DOHH2 (cell line): ENCODE data around the gene DCLK1.

Experiments
- H3F3A ChIP-seq: fragments of 200-600 bp; sonication (generic), shearing (Covaris generic); 2 replicates; pipeline ENCODE4 v1.6.0; 2016; ENCODE audit warnings: antibody characterized with exemption, mild to moderate bottlenecking; ENCODE audit not compliant: control insufficient read depth, insufficient read depth
- H3K27ac ChIP-seq: fragments of 200-600 bp; sonication (generic); 2 replicates; pipeline ENCODE4 v1.5.1; 2014; ENCODE audit warnings: low read depth, mild to moderate bottlenecking, low read length, moderate library complexity
- H3K27me3 ChIP-seq: fragments of 200-600 bp; sonication (generic); 2 replicates; pipeline ENCODE4 v1.6.1; 2014; ENCODE audit warnings: mild to moderate bottlenecking, low read length, mixed read lengths; ENCODE audit not compliant: control insufficient read depth
- H3K36me3 ChIP-seq: fragments of 200-600 bp; sonication (generic); 2 replicates; pipeline ENCODE4 v1.6.1; 2014; ENCODE audit warnings: mild to moderate bottlenecking, low read length, moderate library complexity, mixed read lengths; ENCODE audit not compliant: control insufficient read depth
- H3K4me1 ChIP-seq: fragments of 200-600 bp; sonication (generic); 2 replicates; pipeline ENCODE4 v1.6.1; 2014; ENCODE audit warnings: mild to moderate bottlenecking, low read length, mixed read lengths; ENCODE audit not compliant: control insufficient read depth
- H3K4me2 ChIP-seq: fragments of 200-600 bp; sonication (generic); 2 replicates; pipeline ENCODE4 v1.6.0; 2014; ENCODE audit warnings: mild to moderate bottlenecking, low read length, moderate library complexity
- H3K4me3 ChIP-seq: fragments of 200-600 bp; sonication (generic); 2 replicates; pipeline ENCODE4 v1.5.1; 2014; ENCODE audit warnings: mild to moderate bottlenecking, low read length, mixed read lengths
- H3K79me2 ChIP-seq: fragments of 200-600 bp; sonication (generic); 2 replicates; pipeline ENCODE4 v1.6.1; 2014; ENCODE audit warnings: mild to moderate bottlenecking, low read length, mixed read lengths; ENCODE audit not compliant: control insufficient read depth
- H3K9me2 ChIP-seq: fragments of 200-600 bp; sonication (generic); replicated peaks from 2 replicates; pipeline ENCODE4 v1.6.1; 2014; ENCODE audit warnings: mild to moderate bottlenecking, low read length, mixed read lengths; ENCODE audit not compliant: control insufficient read depth
- H3K9me3 ChIP-seq: fragments of 200-600 bp; sonication (generic); 2 replicates; pipeline ENCODE4 v1.6.1; 2014; ENCODE audit warnings: antibody characterized with exemption, low read length, mixed read lengths; ENCODE audit not compliant: control insufficient read depth, insufficient read depth
- H4K20me1 ChIP-seq: fragments of 200-600 bp; sonication (generic); 2 replicates; pipeline ENCODE4 v1.6.0; 2014; ENCODE audit warnings: low read depth, mild to moderate bottlenecking, antibody characterized with exemption, low read length, moderate library complexity; ENCODE audit not compliant: control insufficient read depth, insufficient read depth
- EZH2phosphoT487 ChIP-seq: fragments of 200-600 bp; sonication (generic); IDR thresholded peaks from 2 replicates; pipeline ENCODE4 v1.6.1; 2017; ENCODE audit warnings: borderline replicate concordance, mild to moderate bottlenecking, antibody characterized with exemption, low read length, moderate library complexity, mixed read lengths
- TF ChIP-seq, protein P1 (sequence below): fragments of 200-600 bp; sonication (generic); IDR thresholded peaks from one replicate; pipeline ENCODE4 v1.5.1; 2014; ENCODE audit warnings: antibody characterized with exemption, mild to moderate bottlenecking, low read depth, low read length; ENCODE audit not compliant: poor library complexity, severe bottlenecking

Gene DCLK1

DNA sequence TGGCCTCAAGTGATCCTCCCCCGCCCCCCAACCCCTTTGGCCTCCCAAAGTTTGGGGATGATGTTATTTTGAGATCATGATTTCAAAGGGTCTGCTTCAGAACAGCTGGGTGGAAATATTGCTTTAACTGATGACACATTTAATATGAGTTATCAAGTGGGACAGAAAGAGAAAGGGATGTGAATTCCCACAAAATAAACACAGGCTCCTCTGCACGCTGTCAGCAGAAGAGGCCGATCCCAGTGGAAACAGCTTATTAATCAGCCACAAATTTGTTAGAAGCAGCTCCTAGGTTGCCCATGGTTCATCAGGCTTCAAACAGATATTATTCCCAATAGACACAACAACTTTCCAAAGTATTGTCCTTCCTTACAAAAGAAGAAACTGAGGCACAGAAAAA is 4.7 kb downstream of the DCLK1 start:
- no peaks in the 10 kb centered on the region for H3K79me2 ChIP-seq
- H3K9me3 ChIP-seq, result peaks cover 4% of the 10 kb centered on the region; the same call in 1 of the 2 replicates
- H3K36me3 ChIP-seq, result no peaks in the 10 kb centered on the region
- H3F3A ChIP-seq, result no peaks in the 10 kb centered on the region
- TF ChIP-seq EZH2phosphoT487, result no peak
- TF ChIP-seq, protein P1, sequence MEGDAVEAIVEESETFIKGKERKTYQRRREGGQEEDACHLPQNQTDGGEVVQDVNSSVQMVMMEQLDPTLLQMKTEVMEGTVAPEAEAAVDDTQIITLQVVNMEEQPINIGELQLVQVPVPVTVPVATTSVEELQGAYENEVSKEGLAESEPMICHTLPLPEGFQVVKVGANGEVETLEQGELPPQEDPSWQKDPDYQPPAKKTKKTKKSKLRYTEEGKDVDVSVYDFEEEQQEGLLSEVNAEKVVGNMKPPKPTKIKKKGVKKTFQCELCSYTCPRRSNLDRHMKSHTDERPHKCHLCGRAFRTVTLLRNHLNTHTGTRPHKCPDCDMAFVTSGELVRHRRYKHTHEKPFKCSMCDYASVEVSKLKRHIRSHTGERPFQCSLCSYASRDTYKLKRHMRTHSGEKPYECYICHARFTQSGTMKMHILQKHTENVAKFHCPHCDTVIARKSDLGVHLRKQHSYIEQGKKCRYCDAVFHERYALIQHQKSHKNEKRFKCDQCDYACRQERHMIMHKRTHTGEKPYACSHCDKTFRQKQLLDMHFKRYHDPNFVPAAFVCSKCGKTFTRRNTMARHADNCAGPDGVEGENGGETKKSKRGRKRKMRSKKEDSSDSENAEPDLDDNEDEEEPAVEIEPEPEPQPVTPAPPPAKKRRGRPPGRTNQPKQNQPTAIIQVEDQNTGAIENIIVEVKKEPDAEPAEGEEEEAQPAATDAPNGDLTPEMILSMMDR, result no peak
- no peaks in the 10 kb centered on the region for H4K20me1 ChIP-seq
- H3K4me2 ChIP-seq, result no peak overlapping the region
- no peaks in the 10 kb centered on the region for H3K4me1 ChIP-seq
- H3K27me3 ChIP-seq, result no peaks in the 10 kb centered on the region
- no peak overlapping the region for H3K27ac ChIP-seq
- no peaks in the 10 kb centered on the region; the same call in 1 of the 2 replicates for H3K9me2 ChIP-seq
- no peak overlapping the region for H3K4me3 ChIP-seq

DNA sequence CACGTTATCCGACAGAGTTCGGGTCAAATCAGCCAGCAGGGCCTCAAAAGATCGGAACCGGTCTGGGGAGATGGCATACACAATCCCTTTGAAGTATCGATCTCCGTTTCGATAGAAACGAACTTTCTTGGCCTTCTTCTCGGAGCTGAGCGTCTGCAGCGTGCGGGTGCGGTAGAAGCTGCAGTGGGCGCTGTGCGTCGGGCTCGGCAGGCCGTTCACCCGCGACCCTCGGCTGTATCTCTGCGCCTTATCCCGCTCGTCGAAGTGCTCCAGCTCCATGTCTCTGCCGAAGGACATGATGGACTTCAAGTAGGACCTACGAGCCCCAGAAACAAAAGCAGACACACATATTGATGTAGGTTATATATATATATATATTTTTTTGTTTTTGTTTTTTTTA is 5.3 kb downstream of the DCLK1 start:
- Histone ChIP-seq H3K4me2 (no peak overlapping the region), H3K9me2 (no peaks in the 10 kb centered on the region; the same call in 1 of the 2 replicates)
- TF ChIP-seq, protein P1, result no peak
- no peak for TF ChIP-seq EZH2phosphoT487

DNA sequence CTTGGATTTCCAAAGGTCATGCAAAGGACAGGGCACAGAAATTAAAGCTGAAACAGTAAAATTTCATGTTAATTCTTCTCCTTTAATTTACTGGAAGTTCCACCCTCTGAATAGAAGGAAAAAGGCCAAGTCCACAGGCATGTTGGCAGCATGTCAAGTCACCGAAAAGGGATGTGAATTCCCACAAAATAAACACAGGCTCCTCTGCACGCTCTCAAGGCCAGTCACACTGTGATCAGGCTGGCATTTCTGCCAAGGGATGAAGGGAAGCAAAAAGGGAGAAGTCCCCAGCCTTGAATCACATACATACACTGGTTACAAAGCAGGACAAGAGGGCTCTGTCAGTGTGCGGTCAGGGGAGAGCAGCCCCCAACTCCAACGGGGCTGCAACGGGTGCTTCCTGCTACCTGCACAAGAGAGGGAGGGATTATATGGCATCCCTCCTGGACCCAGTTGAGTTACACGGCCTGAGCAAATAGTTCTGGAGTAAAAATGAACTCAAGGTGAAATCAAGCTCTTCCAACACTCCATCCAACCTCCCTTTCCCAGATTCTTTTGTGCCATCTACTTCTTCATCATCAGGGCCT is 6.9 kb downstream of the DCLK1 start:
- H4K20me1 ChIP-seq, result no peaks in the 10 kb centered on the region
- H3F3A ChIP-seq, result no peaks in the 10 kb centered on the region
- H3K4me2 ChIP-seq, result no peak overlapping the region
- H3K4me3 ChIP-seq, result no peak overlapping the region
- TF ChIP-seq, protein P1, result no peak
- no peak for TF ChIP-seq EZH2phosphoT487
- H3K27ac ChIP-seq, result no peak overlapping the region
- H3K9me2 ChIP-seq, result no peaks in the 10 kb centered on the region; the same call in 1 of the 2 replicates
- no peaks in the 10 kb centered on the region for H3K27me3 ChIP-seq
- no peaks in the 10 kb centered on the region for H3K9me3 ChIP-seq
- no peaks in the 10 kb centered on the region for H3K36me3 ChIP-seq
- H3K79me2 ChIP-seq, result no peaks in the 10 kb centered on the region
- no peaks in the 10 kb centered on the region for H3K4me1 ChIP-seq

More for the DNA sequence above, 5.3 kb downstream of the DCLK1 start:
- Histone ChIP-seq H3K9me3 (peaks cover 3% of the 10 kb centered on the region; the same call in 1 of the 2 replicates), H3K4me1 (no peaks in the 10 kb centered on the region), H3K4me3 (no peak overlapping the region), H3K36me3 (no peaks in the 10 kb centered on the region), H4K20me1 (no peaks in the 10 kb centered on the region), H3K79me2 (no peaks in the 10 kb centered on the region), H3K27me3 (no peaks in the 10 kb centered on the region), H3F3A (no peaks in the 10 kb centered on the region), H3K27ac (no peak overlapping the region)
